Activated T-cell treated with anti-CD3 and anti-CD28 coated beads for 1 hour (primary cell): ENCODE measurements around the gene EPN2.

Experiments used
- DNase-seq: peaks from one replicate; pipeline ENCODE4 v3.0.0-alpha.2; 2020; ENCODE audit warnings: low read depth

EPN2 gene

GRCh38 chr17:19331134-19331533 lies 94.0 kb downstream of the EPN2 start:
- DNase-seq, result no peak

- DNase-seq, result no peak
These were observed 94.5 kb downstream of the EPN2 start for GRCh38 chr17:19331543-19332245.

GRCh38 chr17:19332371-19333131 lies 95.4 kb downstream of the EPN2 start:
- DNase-seq, result no peak

GRCh38 chr17:19333132-19333440 lies 95.9 kb downstream of the EPN2 start:
- DNase-seq, result no peak

- no peak for DNase-seq
These were observed 96.6 kb downstream of the EPN2 start for GRCh38 chr17:19333736-19334290.

GRCh38 chr17:19334331-19334730 lies 97.2 kb downstream of the EPN2 start:
- no peak for DNase-seq

GRCh38 chr17:19335951-19336631 lies 98.9 kb downstream of the EPN2 start:
- DNase-seq, result no peak

- no peak for DNase-seq
These were observed 100.0 kb downstream of the EPN2 start for GRCh38 chr17:19336938-19337711.

- no peak for DNase-seq
These were observed 100.5 kb downstream of the EPN2 start for GRCh38 chr17:19337712-19338023.

- DNase-seq, result peak; percentile 53
These were observed 101.1 kb downstream of the EPN2 start for GRCh38 chr17:19338031-19338990.

- DNase-seq, result no peak
These were observed 102.2 kb downstream of the EPN2 start for GRCh38 chr17:19339341-19339815.

- no peak for DNase-seq
These were observed 104.1 kb downstream of the EPN2 start for GRCh38 chr17:19341211-19341631.

- DNase-seq, result no peak
These were observed 104.8 kb downstream of the EPN2 start for GRCh38 chr17:19341641-19342610.

- no peak for DNase-seq
These were observed 105.6 kb downstream of the EPN2 start for GRCh38 chr17:19342611-19343255.

GRCh38 chr17:19343256-19343630 lies 106.1 kb downstream of the EPN2 start:
- no peak for DNase-seq

- no peak for DNase-seq
These were observed 106.5 kb downstream of the EPN2 start for GRCh38 chr17:19343671-19344151.

GRCh38 chr17:19344311-19345066 lies 107.3 kb downstream of the EPN2 start:
- no peak for DNase-seq

GRCh38 chr17:19345067-19345460 lies 107.9 kb downstream of the EPN2 start:
- no peak for DNase-seq
